IMR-90 (cell line): Measurements from ENCODE around the gene PHC2. TPM values are rescaled to one million over a fixed set of nuclear protein-coding genes. Genes with fewer than 3 reads are reported as not detected.
A peak's percentile ranks its signal among the peaks of the same experiment; 100 is the strongest.

Source experiments
- ATAC-seq: fragments of 200-7000 bp; cut with Tn5 transposase; 2 replicates; pipeline ENCODE4 v1.9.1; 2020; ENCODE audit warnings: low read depth, mild to moderate bottlenecking, moderate library complexity
- BruUV-seq: library from RNA; stranded (reverse); fragments of 400-500 nt; replicated peaks from 2 replicates; lab custom pipeline; 2021; lab: Mats Ljungman, UMichigan
- CTCF ChIA-PET: fragments of 300-600 bp; formaldehyde crosslinking; extraction: SDS; loops from one replicate; lab custom pipeline; 2021; ENCODE audit warnings: antibody characterized with exemption; lab: Yijun Ruan, JAX
- POLR2A ChIA-PET: fragments of 300-600 bp; sonication (Branson Sonifier 250); formaldehyde crosslinking; loops from one replicate; lab custom pipeline; 2022; ENCODE audit warnings: antibody characterized with exemption; ENCODE audit not compliant: unreplicated experiment; lab: Charles Lee
- DNase-seq: peaks from one replicate; pipeline ENCODE4 v3.0.0; 2013
- H2AFZ ChIP-seq: replicated peaks from 2 replicates; pipeline ENCODE3; 2013; ENCODE audit warnings: low read length, mild to moderate bottlenecking; ENCODE audit not compliant: poor library complexity
- H2AK5ac ChIP-seq: 2 replicates; pipeline ENCODE4 v1.6.1; 2013; ENCODE audit warnings: low read depth, low read length, inconsistent platforms
- H2AK9ac ChIP-seq: replicated peaks from 2 replicates; pipeline ENCODE3; 2013; ENCODE audit warnings: mild to moderate bottlenecking, low read depth, low read length, moderate library complexity; ENCODE audit not compliant: poor library complexity
- H2BK120ac ChIP-seq: 2 replicates; pipeline ENCODE4 v1.6.1; 2013; ENCODE audit warnings: low read depth, low read length, inconsistent platforms
- H2BK15ac ChIP-seq: 3 replicates; pipeline ENCODE4 v1.6.1; 2013; ENCODE audit warnings: low read depth, low read length, inconsistent platforms
- H2BK20ac ChIP-seq: 2 replicates; pipeline ENCODE4 v1.6.1; 2013; ENCODE audit warnings: low read depth, mild to moderate bottlenecking, inconsistent platforms, low read length, moderate library complexity
- H2BK5ac ChIP-seq: 2 replicates; pipeline ENCODE4 v1.6.1; 2013; ENCODE audit warnings: mild to moderate bottlenecking, low read depth, low read length, inconsistent platforms; ENCODE audit not compliant: poor library complexity, severe bottlenecking
- H3K14ac ChIP-seq: replicated peaks from 2 replicates; pipeline ENCODE4 v1.6.1; 2013; ENCODE audit warnings: low read depth, low read length, inconsistent platforms
- H3K18ac ChIP-seq: 2 replicates; pipeline ENCODE4 v1.6.1; 2013; ENCODE audit warnings: low read depth, low read length, control low read depth
- H3K23ac ChIP-seq: 2 replicates; pipeline ENCODE4 v1.6.1; 2013; ENCODE audit warnings: low read depth, low read length, inconsistent platforms
- H3K27ac ChIP-seq: 2 replicates; pipeline ENCODE4 v1.5.1; 2013; ENCODE audit warnings: mild to moderate bottlenecking, control low read depth, low read length; ENCODE audit not compliant: insufficient read depth
- H3K27me3 ChIP-seq: 2 replicates; pipeline ENCODE4 v1.6.1; 2013; ENCODE audit warnings: low read length; ENCODE audit not compliant: control insufficient read depth, insufficient read depth
- H3K36me3 ChIP-seq: 2 replicates; pipeline ENCODE4 v1.6.1; 2013; ENCODE audit warnings: low read length, mixed read lengths; ENCODE audit not compliant: control insufficient read depth, insufficient read depth
- H3K4ac ChIP-seq: 2 replicates; pipeline ENCODE4 v1.6.1; 2013; ENCODE audit warnings: low read depth, low read length, inconsistent platforms
- H3K4me1 ChIP-seq: 2 replicates; pipeline ENCODE4 v1.6.1; 2013; ENCODE audit warnings: low read length, mixed read lengths; ENCODE audit not compliant: control insufficient read depth, insufficient read depth
- H3K4me2 ChIP-seq: 2 replicates; pipeline ENCODE4 v1.6.1; 2013; ENCODE audit warnings: low read depth, mild to moderate bottlenecking, control low read depth, low read length, moderate library complexity
- H3K4me3 ChIP-seq: 2 replicates; pipeline ENCODE4 v1.5.1; 2013; ENCODE audit warnings: low read depth, mild to moderate bottlenecking, control low read depth, low read length, moderate library complexity; ENCODE audit not compliant: insufficient read depth
- H3K56ac ChIP-seq: 2 replicates; pipeline ENCODE4 v1.6.1; 2013; ENCODE audit warnings: low read length, inconsistent platforms; ENCODE audit not compliant: insufficient read depth; ENCODE audit errors: extremely low read depth
- H3K79me1 ChIP-seq, 2 experiments: 2 replicates each; pipeline ENCODE4 v1.6.1; 2013; ENCODE audit warnings: low read length in 2 of 2, inconsistent platforms in 1 of 2, low read depth in 1 of 2
- H3K9ac ChIP-seq: 2 replicates; pipeline ENCODE4 v1.6.1; 2013; ENCODE audit warnings: low read depth, low read length, control low read depth
- H3K9me1 ChIP-seq: 2 replicates; pipeline ENCODE4 v1.6.1; 2013; ENCODE audit warnings: low read length, inconsistent platforms; ENCODE audit not compliant: insufficient read depth
- H3K9me3 ChIP-seq: 2 replicates; pipeline ENCODE4 v1.6.1; 2013; ENCODE audit warnings: low read length; ENCODE audit not compliant: control insufficient read depth, insufficient read depth
- H4K20me1 ChIP-seq: 2 replicates; pipeline ENCODE4 v1.6.1; 2013; ENCODE audit warnings: low read length, inconsistent platforms; ENCODE audit not compliant: insufficient read depth
- H4K5ac ChIP-seq: 2 replicates; pipeline ENCODE4 v1.6.1; 2013; ENCODE audit warnings: mild to moderate bottlenecking, low read depth, low read length, control low read depth
- H4K8ac ChIP-seq, 2 experiments: 2 replicates each; pipeline ENCODE4 v1.6.1; 2013; ENCODE audit warnings: low read depth in 2 of 2, low read length in 2 of 2, control low read depth in 1 of 2, inconsistent platforms in 1 of 2
- H4K91ac ChIP-seq: 2 replicates; pipeline ENCODE4 v1.6.1; 2013; ENCODE audit warnings: low read depth, low read length, inconsistent platforms; ENCODE audit not compliant: insufficient read depth
- BHLHE40 ChIP-seq: fragments of 150-350 bp; IDR thresholded peaks from 2 replicates; pipeline ENCODE4 v1.6.1; 2016; ENCODE audit warnings: mild to moderate bottlenecking, low read depth, low read length
- CEBPB ChIP-seq: IDR thresholded peaks from 2 replicates; pipeline ENCODE4 v1.6.1; 2012; ENCODE audit warnings: low read depth, low read length, improper control_type of control experiment
- CHD1 ChIP-seq: IDR thresholded peaks from 2 replicates; pipeline ENCODE4 v1.6.1; 2012; ENCODE audit warnings: low read depth, low read length, improper control_type of control experiment
- CTCF ChIP-seq: conservative IDR thresholded peaks from 2 replicates; pipeline ENCODE4 v1.5.1; 2012; ENCODE audit warnings: mild to moderate bottlenecking, low read depth, low read length, improper control_type of control experiment
- ELK1 ChIP-seq: fragments of 150-350 bp; IDR thresholded peaks from 2 replicates; pipeline ENCODE4 v1.6.1; 2016; ENCODE audit warnings: low read depth, mild to moderate bottlenecking, low read length, moderate library complexity, borderline replicate concordance
- FOS ChIP-seq: fragments of 150-350 bp; IDR thresholded peaks from 2 replicates; pipeline ENCODE4 v1.6.1; 2016; ENCODE audit warnings: low read depth, low read length
- MAFK ChIP-seq: IDR thresholded peaks from 2 replicates; pipeline ENCODE4 v1.6.1; 2012; ENCODE audit warnings: low read depth, low read length, improper control_type of control experiment
- MAZ ChIP-seq: IDR thresholded peaks from 2 replicates; pipeline ENCODE4 v1.6.1; 2012; ENCODE audit warnings: low read depth, mild to moderate bottlenecking, low read length, improper control_type of control experiment, moderate library complexity, borderline replicate concordance
- MXI1 ChIP-seq: IDR thresholded peaks from 2 replicates; pipeline ENCODE4 v1.6.1; 2012; ENCODE audit warnings: low read depth, mild to moderate bottlenecking, low read length, moderate library complexity, borderline replicate concordance
- NFE2L2 ChIP-seq: fragments of 150-350 bp; IDR thresholded peaks from 2 replicates; pipeline ENCODE4 v1.6.1; 2016; ENCODE audit warnings: low read depth, mild to moderate bottlenecking, low read length
- POLR2A ChIP-seq: IDR thresholded peaks from 2 replicates; pipeline ENCODE4 v1.6.1; 2012; ENCODE audit warnings: mild to moderate bottlenecking, low read depth, low read length
- RAD21 ChIP-seq: IDR thresholded peaks from 2 replicates; pipeline ENCODE4 v1.6.1; 2012; ENCODE audit warnings: low read length, improper control_type of control experiment
- RCOR1 ChIP-seq: IDR thresholded peaks from 2 replicates; pipeline ENCODE4 v1.6.1; 2012; ENCODE audit warnings: mild to moderate bottlenecking, low read length, improper control_type of control experiment; ENCODE audit not compliant: insufficient replicate concordance
- RFX5 ChIP-seq: IDR thresholded peaks from 2 replicates; pipeline ENCODE4 v1.8.0; 2012; ENCODE audit warnings: low read depth, mild to moderate bottlenecking, low read length, moderate library complexity
- SMC3 ChIP-seq: fragments of 150-350 bp; IDR thresholded peaks from 2 replicates; pipeline ENCODE4 v1.6.1; 2016; ENCODE audit warnings: low read depth, mild to moderate bottlenecking, antibody characterized with exemption, low read length, moderate library complexity
- USF2 ChIP-seq: fragments of 150-350 bp; IDR thresholded peaks from 2 replicates; pipeline ENCODE4 v1.6.1; 2017; ENCODE audit warnings: mild to moderate bottlenecking, antibody characterized with exemption, low read length, low read depth
- WGBS, 2 experiments: methylation state at CpG; one replicate each; pipeline versions ENCODE4 v1.1.5 to v1.1.7; 2013; ENCODE audit warnings: missing lambda C conversion rate in 2 of 2; ENCODE audit not compliant: insufficient read length in 1 of 2; ENCODE audit errors: extremely low coverage in 2 of 2; 5-methylcytosine and 5-hydroxymethylcytosine counted together
- dilution Hi-C: fragments of 300-500 bp; cut with HindIII; formaldehyde crosslinking; loops from one replicate; pipeline ENCODE4 v1.14.3; 2018; ENCODE audit warnings: low sequenced_read_pairs; ENCODE audit not compliant: unreplicated experiment
- in situ Hi-C: fragments of 300-500 bp; cut with MboI; formaldehyde crosslinking; loops from 3 replicates; pipeline ENCODE4 v1.14.3; 2019; ENCODE audit warnings: low sequenced_read_pairs, inconsistent platforms, mixed read lengths
- intact Hi-C: fragments of 100-400 bp; cut with micrococcal nuclease; formaldehyde crosslinking; loops from 2 replicates; pipeline ENCODE4 v1.10.0; 2022
- polyA plus RNA-seq, 3 experiments: library from polyadenylated mRNA; depleted of rRNA; stranded (reverse); fragments of >200 nt; gene quantifications; 2 replicates each; pipeline ENCODE4 v1.2.3, GENCODE V29; 2012; ENCODE audit warnings: low replicate concordance in 1 of 3
- total RNA-seq: library from RNA; depleted of rRNA; stranded (reverse); fragments of >200 nt; gene quantifications from 2 replicates; pipeline ENCODE4 v1.2.3, GENCODE V29; 2012

The PHC2 gene
- total and polyA plus RNA-seq, 2 of the 4 experiments (the other 2 are of a cell fraction) = 46.4 to 98.1 TPM

- peak overlapping the region; percentile 79 for H3K4ac ChIP-seq
- no peak for ATAC-seq
- H2AK5ac ChIP-seq = peak overlapping the region; percentile 61; the same call in 1 of the 2 replicates
- no peak overlapping the region for H2BK5ac ChIP-seq
- dilution Hi-C loops = no loop called here
- no peaks in the 10 kb centered on the region for H3K27me3 ChIP-seq
- H4K91ac ChIP-seq = peak overlapping the region; percentile 29; the same call in 1 of the 2 replicates
- no peak overlapping the region for H3K9ac ChIP-seq
- H3K4me1 ChIP-seq = peaks cover 44% of the 10 kb centered on the region
- H3K23ac ChIP-seq = no peak overlapping the region
- H2AK9ac ChIP-seq = no peak overlapping the region
- intact Hi-C loops = no loop called here
- no TSS peak for BruUV-seq
- peak overlapping the region in 1 of 2 experiments; percentile 64; a peak in 2 of 4 replicates for H4K8ac ChIP-seq
- no peaks in the 10 kb centered on the region for H4K20me1 ChIP-seq
- in situ Hi-C loops = loop anchor here (5.0 kb wide), 1 partner anchor 39 kb away; the partner anchor contains the start of gene PHC2
- H3K27ac ChIP-seq = peak overlapping the region; percentile 41; the same call in 1 of the 2 replicates
- H2AFZ ChIP-seq = no peak overlapping the region
- ChIA-PET CTCF (interaction anchor here (0.8 to 1.4 kb wide), 2 partner anchors 15 to 24 kb away, joined by 3 read pairs; no protein-coding TSS in a partner anchor), POLR2A (no interaction called here)
- peak overlapping the region; percentile 74 for H2BK120ac ChIP-seq
- no peak overlapping the region for H4K5ac ChIP-seq
- no peak overlapping the region for H3K4me3 ChIP-seq
- H3K9me3 ChIP-seq = no peaks in the 10 kb centered on the region
- peaks cover 18% of the 10 kb centered on the region for H3K9me1 ChIP-seq
- no peaks in the 10 kb centered on the region for H3K36me3 ChIP-seq
- TF ChIP-seq FOS (no peak), RFX5 (no peak), CHD1 (no peak), ELK1 (no peak), RAD21 (no peak), MAZ (no peak), MXI1 (no peak), BHLHE40 (no peak), SMC3 (no peak), NFE2L2 (no peak), CTCF (no peak), RCOR1 (no peak), CEBPB (no peak), POLR2A (no peak), USF2 (no peak), MAFK (no peak)
- no peak for DNase-seq
- peak overlapping the region; percentile 84; the same call in 1 of the 2 replicates for H2BK20ac ChIP-seq
- peak overlapping the region; percentile 49; the same call in 1 of the 2 replicates for H3K14ac ChIP-seq
- H2BK15ac ChIP-seq = peak overlapping the region; percentile 56; the same call in 2 of the 3 replicates
- WGBS, 2 experiments = no CpG with 5 or more reads among the region's 2 CpGs
- peak overlapping the region; percentile 63 for H3K18ac ChIP-seq
- H3K56ac ChIP-seq = no peak overlapping the region
- H3K79me1 ChIP-seq = peaks cover 10 to 15% of the 10 kb centered on the region in 2 experiments; a peak in 3 of 4 replicates
- 0 out of 2 replicates have a peak overlapping the region, but pooled peaks have one; percentile 4 for H3K4me2 ChIP-seq
These were observed 37.4 kb downstream of the PHC2 start for GRCh38 chr1:33393524-33393923.
